ENCODE results near the gene IMMP2L. TPM values are rescaled to one million over a fixed set of nuclear protein-coding genes. Genes with fewer than 3 reads are reported as not detected.

The IMMP2L gene
- total RNA-seq, 2 experiments from 2014 or later: 15.8 to 25.8 TPM

DNA sequence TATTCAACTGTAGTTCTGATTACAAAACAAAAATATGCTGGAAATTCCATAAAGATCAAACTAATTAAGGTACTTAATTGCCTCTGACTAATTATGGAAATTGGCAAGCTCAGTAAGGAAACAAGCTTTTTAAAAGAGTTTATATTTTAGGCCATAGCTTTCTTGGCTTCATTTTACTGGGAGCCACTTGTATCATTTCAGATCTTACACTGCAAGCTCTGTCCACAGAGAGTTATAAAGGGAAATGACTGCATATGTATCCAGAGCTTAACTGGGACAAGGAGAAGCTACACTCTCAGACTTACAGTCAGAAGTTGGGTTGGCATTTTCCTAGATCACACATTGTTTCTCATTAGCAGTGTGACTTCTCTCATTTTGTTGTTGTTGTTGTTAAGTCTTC, 379.0 kb downstream of the IMMP2L start:
- H3K9me3 Mint-ChIP-seq (ENCODE audit: low read depth): peaks cover 3% of the 10 kb centered on the region
- ATAC-seq: no peak
- peaks cover 4% of the 10 kb centered on the region for H3K4me1 Mint-ChIP-seq
- intact Hi-C loops (cut with DNase I, micrococcal nuclease): no loop called here
- no peak for DNase-seq
- H3K27ac Mint-ChIP-seq: no peak overlapping the region
- no peaks in the 10 kb centered on the region for H3K27me3 Mint-ChIP-seq
- H3K36me3 Mint-ChIP-seq (ENCODE audit: low read depth): no peaks in the 10 kb centered on the region
- ChIA-PET POLR2A (interaction anchor here (0.6 kb wide), 1 partner anchor 374 kb away, joined by 3 read pairs; no protein-coding TSS in a partner anchor), CTCF (no interaction called here)
- H3K4me3 Mint-ChIP-seq: no peak overlapping the region

DNA sequence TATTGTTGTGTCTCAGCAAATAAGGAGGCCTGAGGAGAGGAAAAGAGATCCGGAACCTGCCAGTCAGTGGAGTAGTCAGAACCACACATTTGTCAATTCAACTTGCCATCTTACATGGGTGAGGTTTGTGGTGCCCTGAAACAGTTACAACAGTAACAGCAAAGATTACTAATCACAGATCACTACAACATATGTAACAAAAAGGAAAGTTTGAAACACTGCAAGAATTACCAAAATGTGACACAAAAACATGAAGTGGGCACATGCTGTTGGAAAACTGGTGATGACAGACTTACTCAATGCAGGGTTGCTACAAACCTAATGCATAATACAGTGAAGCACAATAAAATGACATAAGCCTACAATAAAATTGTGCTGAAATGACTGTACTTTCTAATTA, 382.0 kb downstream of the IMMP2L start:
- Mint-ChIP-seq H3K9me3 (ENCODE audit: low read depth) (peaks cover 3% of the 10 kb centered on the region), H3K4me1 (peaks cover 14% of the 10 kb centered on the region), H3K36me3 (ENCODE audit: low read depth) (no peaks in the 10 kb centered on the region), H3K27ac (no peak overlapping the region), H3K4me3 (no peak overlapping the region), H3K27me3 (no peaks in the 10 kb centered on the region)
- intact Hi-C loops (cut with DNase I, micrococcal nuclease): no loop called here
- CTCF ChIA-PET: no interaction called here
- peak; percentile 79 for ATAC-seq
- POLR2A ChIA-PET: no interaction called here
- DNase-seq: peak; percentile 5

GRCh38 chr7:111175908-111176441, 386.3 kb downstream of the IMMP2L start:
- Mint-ChIP-seq H3K4me3 (no peak overlapping the region), H3K4me1 (peaks cover 14% of the 10 kb centered on the region), H3K27me3 (no peaks in the 10 kb centered on the region), H3K36me3 (ENCODE audit: low read depth) (no peaks in the 10 kb centered on the region), H3K27ac (no peak overlapping the region), H3K9me3 (ENCODE audit: low read depth) (peaks cover 3% of the 10 kb centered on the region)
- DNase-seq (no peak), ATAC-seq (peak; percentile 19)
- intact Hi-C loops (cut with DNase I, micrococcal nuclease): no loop called here
- POLR2A ChIA-PET: no interaction called here
- CTCF ChIA-PET: no interaction called here

DNA sequence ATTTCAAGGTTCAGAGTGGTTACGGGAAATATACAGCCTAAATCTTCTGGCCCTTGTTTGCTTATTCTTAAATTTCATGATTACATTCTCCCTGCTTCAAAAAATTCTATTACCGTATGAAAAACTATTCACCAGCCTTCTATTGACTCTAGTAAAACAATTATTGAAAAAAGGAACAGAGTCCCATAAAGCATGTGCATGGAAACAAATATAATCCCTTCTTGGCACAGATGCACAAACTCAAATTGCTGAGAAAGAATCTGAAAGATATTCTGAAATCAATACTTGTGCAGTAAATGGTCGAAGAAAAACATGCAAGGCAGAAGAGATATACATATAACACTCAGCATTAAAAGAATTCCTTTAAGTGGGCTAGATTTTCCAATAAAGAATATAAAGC, 387.8 kb downstream of the IMMP2L start:
- Mint-ChIP-seq H3K27me3 (no peaks in the 10 kb centered on the region), H3K4me3 (no peak overlapping the region), H3K36me3 (ENCODE audit: low read depth) (peaks cover 2% of the 10 kb centered on the region), H3K4me1 (peaks cover 10% of the 10 kb centered on the region), H3K27ac (no peak overlapping the region), H3K9me3 (ENCODE audit: low read depth) (peaks cover 3% of the 10 kb centered on the region)
- no peak for ATAC-seq
- no peak for DNase-seq
- ChIA-PET CTCF (no interaction called here), POLR2A (no interaction called here)
- intact Hi-C loops (cut with DNase I, micrococcal nuclease): no loop called here

GRCh38 chr7:111173990-111174389, 388.3 kb downstream of the IMMP2L start:
- no peak for ATAC-seq
- no peak for DNase-seq
- H3K27me3 Mint-ChIP-seq: no peaks in the 10 kb centered on the region
- no peak overlapping the region for H3K27ac Mint-ChIP-seq
- intact Hi-C loops (cut with DNase I, micrococcal nuclease): no loop called here
- no peak overlapping the region for H3K4me3 Mint-ChIP-seq
- ChIA-PET CTCF (interaction anchor here (0.8 kb wide), 1 partner anchor 119 kb away, joined by 3 read pairs; no protein-coding TSS in a partner anchor), POLR2A (no interaction called here)
- peaks cover 3% of the 10 kb centered on the region for H3K36me3 Mint-ChIP-seq (ENCODE audit: low read depth)
- H3K9me3 Mint-ChIP-seq (ENCODE audit: low read depth): peaks cover 3% of the 10 kb centered on the region
- peaks cover 10% of the 10 kb centered on the region for H3K4me1 Mint-ChIP-seq

DNA sequence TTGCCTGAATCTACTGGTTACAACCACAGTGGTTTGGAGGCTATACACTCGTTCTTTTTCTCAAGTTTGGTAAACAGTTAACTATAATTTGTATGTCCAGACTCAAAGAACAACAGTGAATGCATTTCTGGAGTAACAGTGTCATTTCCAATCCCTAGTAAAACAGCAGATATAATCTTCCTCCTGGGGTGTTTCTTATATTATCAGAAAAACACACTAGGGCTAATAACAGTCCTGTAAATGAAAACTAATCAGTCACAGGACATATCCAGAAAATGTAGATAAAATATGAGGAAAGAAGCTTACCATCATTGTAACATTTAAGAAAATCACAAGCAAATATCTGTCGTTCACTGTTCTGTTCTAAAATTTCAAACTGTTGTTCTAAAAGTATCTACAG, 388.8 kb downstream of the IMMP2L start:
- intact Hi-C loops (cut with DNase I, micrococcal nuclease): no loop called here
- POLR2A ChIA-PET: no interaction called here

DNA sequence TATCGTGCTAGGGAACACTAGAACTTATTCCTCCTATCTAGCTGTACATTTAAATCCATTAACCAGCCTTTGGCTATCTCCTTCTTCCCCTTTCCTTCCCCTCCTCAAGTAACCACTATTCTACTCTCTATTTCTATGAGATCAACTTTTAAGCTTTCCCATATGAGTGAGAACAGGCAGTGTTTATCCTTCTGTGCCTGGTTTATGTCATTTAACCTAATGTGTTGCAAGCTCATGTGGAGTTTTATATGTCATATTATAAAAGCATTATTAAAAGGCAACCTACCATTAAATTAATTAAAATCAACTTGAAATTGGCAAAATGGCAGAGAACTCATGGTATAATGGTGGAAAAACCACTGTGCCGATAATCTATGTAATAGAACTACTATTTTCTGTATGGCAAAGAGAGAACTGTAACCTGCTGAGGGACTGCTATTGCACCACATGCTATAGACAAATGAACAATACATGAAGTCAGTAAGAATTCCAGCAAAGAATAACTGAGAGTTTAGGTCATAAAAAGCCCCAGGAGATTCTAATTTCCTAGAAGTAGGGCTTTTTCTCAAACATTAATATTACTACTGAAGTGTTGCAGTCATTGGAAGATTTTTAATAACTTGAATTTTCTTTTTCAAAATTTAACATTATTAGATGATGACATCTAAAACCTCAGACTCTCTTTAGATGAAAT, 389.6 kb downstream of the IMMP2L start:
- ATAC-seq (no peak), DNase-seq (no peak)
- Mint-ChIP-seq H3K4me3 (no peak overlapping the region), H3K9me3 (ENCODE audit: low read depth) (no peaks in the 10 kb centered on the region), H3K27me3 (no peaks in the 10 kb centered on the region), H3K27ac (no peak overlapping the region), H3K4me1 (peaks cover 10% of the 10 kb centered on the region), H3K36me3 (ENCODE audit: low read depth) (peaks cover 3% of the 10 kb centered on the region)
- POLR2A ChIA-PET: interaction anchor here (0.5 kb wide), 1 partner anchor 894 kb away, joined by 4 read pairs; no protein-coding TSS in a partner anchor
- CTCF ChIA-PET: interaction anchor here (0.6 kb wide), 1 partner anchor 18 kb away, joined by 3 read pairs; no protein-coding TSS in a partner anchor
- intact Hi-C loops (cut with DNase I, micrococcal nuclease): no loop called here

More for the DNA sequence above, 388.8 kb downstream of the IMMP2L start:
- H3K36me3 Mint-ChIP-seq (ENCODE audit: low read depth): peaks cover 3% of the 10 kb centered on the region
- no peak overlapping the region for H3K27ac Mint-ChIP-seq
- H3K4me1 Mint-ChIP-seq: peaks cover 10% of the 10 kb centered on the region
- no peak overlapping the region for H3K4me3 Mint-ChIP-seq
- H3K27me3 Mint-ChIP-seq: no peaks in the 10 kb centered on the region
- peaks cover under 1% of the 10 kb centered on the region for H3K9me3 Mint-ChIP-seq (ENCODE audit: low read depth)
- DNase-seq: no peak
- no peak for ATAC-seq
- CTCF ChIA-PET: interaction anchor here (0.8 kb wide), 1 partner anchor 118 kb away, joined by 3 read pairs; no protein-coding TSS in a partner anchor

DNA sequence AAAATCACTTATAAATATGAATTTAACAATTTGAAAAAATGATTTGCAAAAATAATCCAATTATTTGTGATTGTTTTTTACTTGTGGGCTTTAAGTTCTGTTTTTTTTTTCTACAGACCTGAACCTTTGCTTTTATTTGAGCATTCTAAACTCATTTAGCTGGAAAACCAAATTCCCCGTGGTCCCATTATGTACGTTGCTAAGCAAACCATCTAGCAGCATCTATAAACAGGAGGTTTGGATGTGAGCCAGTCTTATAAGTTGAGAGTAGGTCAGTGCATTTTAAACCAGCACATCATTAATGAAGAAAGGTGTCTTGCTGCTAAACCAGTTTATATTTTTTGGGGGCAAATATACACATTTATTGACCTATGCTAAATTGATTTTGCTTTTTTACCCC, 394.1 kb downstream of the IMMP2L start:
- Mint-ChIP-seq H3K4me1 (no peaks in the 10 kb centered on the region), H3K36me3 (ENCODE audit: low read depth) (peaks cover 3% of the 10 kb centered on the region), H3K27ac (no peak overlapping the region), H3K27me3 (no peaks in the 10 kb centered on the region), H3K9me3 (ENCODE audit: low read depth) (no peaks in the 10 kb centered on the region), H3K4me3 (no peak overlapping the region)
- DNase-seq (no peak), ATAC-seq (no peak)
- POLR2A ChIA-PET: no interaction called here
- CTCF ChIA-PET: interaction anchor here (0.6 kb wide), 1 partner anchor 243 kb away, joined by 4 read pairs; no protein-coding TSS in a partner anchor
- intact Hi-C loops (cut with DNase I, micrococcal nuclease): no loop called here

DNA sequence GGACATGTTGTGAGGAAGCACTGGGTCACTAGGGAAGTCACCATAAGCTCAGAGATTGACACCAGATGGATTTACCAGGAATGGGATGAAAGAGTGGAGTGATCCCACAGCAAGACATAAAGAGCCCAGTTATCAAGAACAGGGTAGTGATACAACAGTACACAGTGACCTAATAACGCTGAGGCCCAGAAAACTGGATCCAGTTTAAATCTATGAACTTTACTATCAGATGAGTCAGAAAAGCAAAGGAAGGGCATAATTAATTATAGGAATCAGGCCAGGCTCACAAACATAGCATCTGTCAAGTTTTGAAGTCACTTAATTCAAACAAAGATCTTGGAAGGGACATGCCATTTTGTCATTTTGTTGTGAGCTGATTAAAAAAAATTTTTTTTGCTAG, 397.9 kb downstream of the IMMP2L start:
- H3K27me3 Mint-ChIP-seq: no peaks in the 10 kb centered on the region
- ATAC-seq (no peak), DNase-seq (no peak)
- intact Hi-C loops (cut with DNase I, micrococcal nuclease): no loop called here
- H3K36me3 Mint-ChIP-seq (ENCODE audit: low read depth): peaks cover under 1% of the 10 kb centered on the region
- ChIA-PET POLR2A (no interaction called here), CTCF (no interaction called here)
- H3K9me3 Mint-ChIP-seq (ENCODE audit: low read depth): no peaks in the 10 kb centered on the region
- H3K27ac Mint-ChIP-seq: no peak overlapping the region
- H3K4me1 Mint-ChIP-seq: no peaks in the 10 kb centered on the region
- no peak overlapping the region for H3K4me3 Mint-ChIP-seq

GRCh38 chr7:111162692-111163091, 399.6 kb downstream of the IMMP2L start:
- no peaks in the 10 kb centered on the region for H3K36me3 Mint-ChIP-seq (ENCODE audit: low read depth)
- ATAC-seq (no peak), DNase-seq (no peak)
- no peak overlapping the region for H3K27ac Mint-ChIP-seq
- POLR2A ChIA-PET: no interaction called here
- no peaks in the 10 kb centered on the region for H3K27me3 Mint-ChIP-seq
- CTCF ChIA-PET: interaction anchor here (0.6 kb wide), 1 partner anchor 70 kb away, joined by 3 read pairs; no protein-coding TSS in a partner anchor
- no peaks in the 10 kb centered on the region for H3K4me1 Mint-ChIP-seq
- H3K4me3 Mint-ChIP-seq: no peak overlapping the region
- no peaks in the 10 kb centered on the region for H3K9me3 Mint-ChIP-seq (ENCODE audit: low read depth)
- intact Hi-C loops (cut with DNase I, micrococcal nuclease): no loop called here

GRCh38 chr7:111160297-111160696, 402.0 kb downstream of the IMMP2L start:
- intact Hi-C loops (cut with DNase I, micrococcal nuclease): no loop called here
- ChIA-PET CTCF (no interaction called here), POLR2A (no interaction called here)
- Mint-ChIP-seq H3K4me3 (no peak overlapping the region), H3K27me3 (no peaks in the 10 kb centered on the region), H3K36me3 (ENCODE audit: low read depth) (no peaks in the 10 kb centered on the region), H3K9me3 (ENCODE audit: low read depth) (no peaks in the 10 kb centered on the region), H3K27ac (no peak overlapping the region), H3K4me1 (peaks cover 9% of the 10 kb centered on the region)
- no peak for ATAC-seq
- no peak for DNase-seq

- H3K27ac Mint-ChIP-seq: no peak overlapping the region
- intact Hi-C loops (cut with DNase I, micrococcal nuclease): no loop called here
- DNase-seq (no peak), ATAC-seq (no peak)
- H3K9me3 Mint-ChIP-seq (ENCODE audit: low read depth): no peaks in the 10 kb centered on the region
- H3K36me3 Mint-ChIP-seq (ENCODE audit: low read depth): no peaks in the 10 kb centered on the region
- H3K4me1 Mint-ChIP-seq: peaks cover 9% of the 10 kb centered on the region
- H3K27me3 Mint-ChIP-seq: no peaks in the 10 kb centered on the region
- ChIA-PET POLR2A (no interaction called here), CTCF (no interaction called here)
- H3K4me3 Mint-ChIP-seq: no peak overlapping the region
Observed at GRCh38 chr7:111159426-111159825, 402.9 kb downstream of the IMMP2L start.
